ENCODE measurements around the gene CPSF3. TPM values are rescaled to one million over a fixed set of nuclear protein-coding genes. Genes with fewer than 3 reads are reported as not detected.
A peak's percentile ranks its signal among the peaks of the same experiment; 100 is the strongest.

Gene CPSF3
- polyA plus RNA-seq, 1 experiment: 48.6 TPM

DNA sequence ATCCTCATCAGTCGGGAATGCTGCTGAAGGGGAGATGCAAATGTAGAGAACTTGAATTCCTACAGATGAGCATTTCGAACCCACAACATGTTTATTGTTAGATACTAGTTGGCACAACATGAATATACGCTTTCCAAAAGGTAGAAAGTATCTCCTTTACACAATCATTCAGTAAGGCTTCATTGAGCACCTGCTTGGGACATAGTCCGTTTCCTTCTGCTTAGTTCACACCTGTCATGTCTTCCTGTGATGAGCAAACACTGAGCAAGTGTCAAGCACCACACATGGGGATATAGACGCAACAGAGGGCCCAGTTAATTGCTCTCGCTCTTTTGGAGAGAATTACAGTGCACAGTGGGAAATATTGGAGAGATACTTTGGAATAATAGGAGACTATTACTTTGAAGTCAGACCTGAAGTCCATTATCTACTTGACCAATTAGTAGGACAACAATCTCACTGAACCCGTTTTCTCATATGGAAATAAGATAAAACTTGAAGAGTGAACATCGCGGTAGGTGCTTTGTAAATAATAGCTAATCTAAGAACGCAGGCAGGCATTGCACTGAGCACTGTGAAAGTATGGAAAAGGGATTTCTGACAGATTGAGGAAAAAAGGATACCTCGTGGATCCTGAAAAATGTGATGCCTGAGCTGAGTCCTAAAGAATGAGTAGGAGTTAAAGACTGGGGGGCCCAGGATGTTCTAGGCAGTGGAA is 1.2 kb downstream of the CPSF3 start:
- Histone ChIP-seq H3K9me3 (ENCODE audit: control insufficient read depth, insufficient read depth, low read length) (peaks cover 3% of the 10 kb centered on the region; the same call in 1 of the 2 replicates), H3K27ac (ENCODE audit: low read depth, low read length) (no peak overlapping the region), H3K4me3 (ENCODE audit: low read depth, low read length) (peak overlapping the region; percentile 98), H3K27me3 (ENCODE audit: control insufficient read depth, insufficient read depth, low read length) (no peaks in the 10 kb centered on the region)
- no peak for TF ChIP-seq CTCF (IDR thresholded peaks at IDR 0.05; ENCODE audit: low read depth, low read length)
- no peak for DNase-seq (ENCODE audit: low read depth, low spot score)
- CTCF ChIA-PET: interaction anchor here (0.8 kb wide), 1 partner anchor 54 kb away, joined by 3 read pairs; no protein-coding TSS in a partner anchor
- POLR2A ChIA-PET: no interaction called here

DNA sequence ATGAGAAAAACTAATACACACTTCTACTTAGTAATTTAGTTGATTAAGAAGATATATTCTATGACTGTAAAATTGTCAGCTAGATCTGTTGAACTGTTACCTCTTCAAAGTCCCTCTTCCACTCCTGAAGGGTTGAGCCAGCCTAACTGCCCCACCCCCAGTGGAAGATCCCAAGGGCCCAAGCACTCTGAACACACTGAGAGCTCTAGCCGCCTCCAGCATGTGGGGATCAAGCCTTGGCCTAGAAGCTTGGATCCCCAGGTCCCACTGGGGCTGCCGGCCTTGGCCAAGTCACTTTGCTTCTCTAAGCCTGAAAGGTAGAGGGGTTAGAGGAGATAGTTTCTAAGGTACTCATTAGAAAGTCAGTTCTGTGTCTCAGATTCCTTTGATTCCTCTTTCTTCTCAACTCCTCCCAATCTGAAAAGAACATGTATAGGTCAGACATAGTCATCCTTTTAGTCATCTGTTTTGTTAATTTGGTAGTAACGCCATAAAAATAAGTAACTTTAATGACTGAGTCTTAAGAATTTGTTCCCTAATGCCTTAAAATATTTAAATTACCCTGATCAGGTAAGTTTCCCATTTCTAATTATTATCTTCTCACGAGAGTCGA is 5.6 kb downstream of the CPSF3 start:
- H3K27me3 ChIP-seq (ENCODE audit: control insufficient read depth, insufficient read depth, low read length): no peaks in the 10 kb centered on the region
- no peak overlapping the region for H3K4me3 ChIP-seq (ENCODE audit: low read depth, low read length)
- CTCF ChIA-PET: interaction anchor here (0.6 kb wide), 1 partner anchor 457 kb away, joined by 4 read pairs; no protein-coding TSS in a partner anchor
- H3K9me3 ChIP-seq (ENCODE audit: control insufficient read depth, insufficient read depth, low read length): no peaks in the 10 kb centered on the region
- POLR2A ChIA-PET: interaction anchor here (0.6 kb wide), 1 partner anchor 74 kb away, joined by 6 read pairs; no protein-coding TSS in a partner anchor
- no peak for DNase-seq (ENCODE audit: low read depth, low spot score)
- TF ChIP-seq CTCF (IDR thresholded peaks at IDR 0.05; ENCODE audit: low read depth, low read length): no peak
- H3K27ac ChIP-seq (ENCODE audit: low read depth, low read length): peak overlapping the region; percentile 49

DNA sequence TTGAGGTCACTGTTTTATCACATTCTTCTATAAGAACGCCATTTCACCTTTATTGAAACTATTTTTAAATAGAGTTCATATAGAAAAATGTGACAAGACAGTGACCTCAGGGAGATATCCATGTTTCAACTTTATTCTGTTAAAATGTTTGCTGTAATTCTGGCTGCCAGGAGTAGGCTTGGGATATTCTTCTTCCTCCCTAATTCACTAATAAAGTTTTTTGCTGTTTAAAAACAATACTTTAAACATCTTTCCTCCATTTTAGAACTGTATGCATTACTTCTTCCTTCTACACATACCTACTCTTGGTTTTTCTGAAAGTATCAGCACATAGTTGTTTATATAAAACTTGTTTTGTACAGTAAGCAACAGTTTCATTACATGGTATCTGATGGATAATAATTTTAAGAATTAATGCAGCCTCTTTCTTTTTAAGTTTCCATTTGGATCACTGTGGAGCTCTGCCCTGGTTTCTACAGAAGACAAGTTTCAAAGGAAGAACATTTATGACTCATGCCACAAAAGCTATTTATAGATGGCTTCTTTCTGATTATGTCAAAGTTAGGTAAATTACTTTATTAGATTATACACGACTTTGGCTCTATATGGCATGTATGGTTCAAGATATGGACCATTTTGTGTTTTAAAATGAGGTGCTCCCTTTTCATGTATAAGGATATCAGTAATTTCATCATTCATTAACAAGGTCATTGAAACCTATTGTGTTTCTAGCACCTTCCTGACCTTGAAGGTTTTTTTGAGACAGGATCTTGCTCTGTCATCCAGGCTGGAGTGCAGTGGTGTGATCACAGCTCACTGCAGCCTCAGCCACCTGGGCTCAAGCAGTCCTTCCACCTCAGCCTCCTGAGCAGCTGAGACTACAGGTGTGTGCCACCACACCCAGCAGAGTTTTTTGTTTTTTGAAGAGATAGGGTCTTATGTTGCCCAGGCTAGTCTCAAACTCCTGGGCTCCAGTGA is 7.2 kb downstream of the CPSF3 start:
- DNase-seq (ENCODE audit: low read depth, low spot score): no peak
- H3K27ac ChIP-seq (ENCODE audit: low read depth, low read length): no peak overlapping the region
- no peak overlapping the region for H3K4me3 ChIP-seq (ENCODE audit: low read depth, low read length)
- H3K27me3 ChIP-seq (ENCODE audit: control insufficient read depth, insufficient read depth, low read length): no peaks in the 10 kb centered on the region
- H3K9me3 ChIP-seq (ENCODE audit: control insufficient read depth, insufficient read depth, low read length): no peaks in the 10 kb centered on the region
- ChIA-PET CTCF (interaction anchor here (0.6 to 0.7 kb wide), 2 partner anchors 215 to 472 kb away, joined by 3 read pairs; no protein-coding TSS in a partner anchor), POLR2A (no interaction called here)
- no peak for TF ChIP-seq CTCF (IDR thresholded peaks at IDR 0.05; ENCODE audit: low read depth, low read length)

DNA sequence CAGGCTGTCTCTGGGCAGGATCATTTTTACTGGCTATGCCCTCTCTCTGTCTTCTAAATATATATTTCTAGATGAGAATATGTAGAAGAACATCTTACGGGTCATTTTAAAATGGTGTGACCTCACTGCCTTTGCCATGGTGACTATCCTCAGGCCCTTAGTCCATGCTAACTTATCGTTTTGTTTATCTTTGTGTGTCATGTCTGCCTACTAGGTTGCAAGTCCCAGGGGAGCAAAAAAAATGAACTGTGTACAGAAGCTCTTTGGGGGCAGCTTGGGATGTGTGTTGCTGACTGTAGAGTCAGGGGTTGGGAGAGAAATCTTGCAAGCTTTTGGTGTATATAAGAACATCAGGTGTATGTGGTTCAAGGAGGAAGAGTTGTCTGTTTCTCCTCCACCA is 11.0 kb downstream of the CPSF3 start:
- Histone ChIP-seq H3K27ac (ENCODE audit: low read depth, low read length) (no peak overlapping the region), H3K4me3 (ENCODE audit: low read depth, low read length) (no peak overlapping the region), H3K9me3 (ENCODE audit: control insufficient read depth, insufficient read depth, low read length) (no peaks in the 10 kb centered on the region), H3K27me3 (ENCODE audit: control insufficient read depth, insufficient read depth, low read length) (no peaks in the 10 kb centered on the region)
- DNase-seq (ENCODE audit: low read depth, low spot score): no peak
- CTCF ChIA-PET: interaction anchor here (0.8 kb wide), 1 partner anchor 12 kb away, joined by 3 read pairs; no protein-coding TSS in a partner anchor
- no peak for TF ChIP-seq CTCF (IDR thresholded peaks at IDR 0.05; ENCODE audit: low read depth, low read length)
- POLR2A ChIA-PET: no interaction called here
